Nephron progenitor cell (in vitro differentiated cells): ENCODE measurements around the gene CENPN.

ENCODE experiments used
- DNase-seq: peaks from one replicate; pipeline ENCODE4 v3.0.0; 2021
- H3K27ac Mint-ChIP-seq: 2 replicates; pipeline ENCODE4 v1.8.0; 2021; ENCODE audit warnings: mild to moderate bottlenecking, moderate library complexity, mixed read lengths
- H3K27me3 Mint-ChIP-seq: 2 replicates; pipeline ENCODE4 v1.8.0; 2021; ENCODE audit warnings: mild to moderate bottlenecking, low read depth, mixed read lengths; ENCODE audit not compliant: poor library complexity
- H3K36me3 Mint-ChIP-seq: 2 replicates; pipeline ENCODE4 v1.8.0; 2021; ENCODE audit warnings: low read depth, mixed read lengths
- H3K4me1 Mint-ChIP-seq: 2 replicates; pipeline ENCODE4 v1.8.0; 2021; ENCODE audit warnings: mixed read lengths
- H3K4me3 Mint-ChIP-seq: 2 replicates; pipeline ENCODE4 v1.8.0; 2021; ENCODE audit warnings: mild to moderate bottlenecking, moderate library complexity, mixed read lengths
- H3K9me3 Mint-ChIP-seq: 2 replicates; pipeline ENCODE4 v1.8.0; 2021; ENCODE audit warnings: mild to moderate bottlenecking, moderate library complexity, mixed read lengths
- CTCF ChIP-seq: fragments of 200-600 bp; sonication (generic); IDR thresholded peaks from 2 replicates; pipeline ENCODE4 v1.5.0; 2021; ENCODE audit warnings: antibody characterized with exemption

The CENPN gene

GRCh38 chr16:81035398-81035974 is 28.5 kb downstream of the CENPN start, which contains the start of gene ATMIN:
ATMIN (plus strand) TSS chr16:81035842; CDS start chr16:81035871, 29 bp downstream.
- DNase-seq = peak; percentile 92
- peak; percentile 81 for TF ChIP-seq CTCF
- H3K4me3 Mint-ChIP-seq = peak within 1 kb of the TSS; percentile 90

GRCh38 chr16:81035975-81036750 is 29.1 kb downstream of the CENPN start:
- Mint-ChIP-seq H3K9me3 (peaks cover 6% of the 10 kb centered on the region), H3K27me3 (no peaks in the 10 kb centered on the region), H3K36me3 (peaks cover 52% of the 10 kb centered on the region), H3K4me1 (peaks cover 24% of the 10 kb centered on the region), H3K27ac (no peak overlapping the region), H3K4me3 (peak overlapping the region; percentile 90)
- DNase-seq = peak; percentile 54
- no peak for TF ChIP-seq CTCF

More at GRCh38 chr16:81035398-81035974, 28.5 kb downstream of the CENPN start, which contains the start of gene ATMIN:
- peaks cover 48% of the 10 kb centered on the region for H3K36me3 Mint-ChIP-seq
- no peaks in the 10 kb centered on the region for H3K27me3 Mint-ChIP-seq
- H3K9me3 Mint-ChIP-seq = peaks cover 6% of the 10 kb centered on the region
- no peak within 1 kb of the TSS for H3K27ac Mint-ChIP-seq
- H3K4me1 Mint-ChIP-seq = peaks cover 24% of the 10 kb centered on the region

- TF ChIP-seq CTCF = no peak
- Mint-ChIP-seq H3K27ac (no peak overlapping the region), H3K36me3 (peaks cover 55% of the 10 kb centered on the region), H3K4me3 (peak overlapping the region; percentile 90), H3K9me3 (peaks cover 6% of the 10 kb centered on the region), H3K27me3 (no peaks in the 10 kb centered on the region), H3K4me1 (peaks cover 24% of the 10 kb centered on the region)
- DNase-seq = no peak
Observed at GRCh38 chr16:81036751-81037350, 29.8 kb downstream of the CENPN start.

- Mint-ChIP-seq H3K27ac (peak overlapping the region; percentile 9), H3K36me3 (peaks cover 70% of the 10 kb centered on the region), H3K4me1 (peaks cover 24% of the 10 kb centered on the region), H3K4me3 (no peak overlapping the region), H3K9me3 (no peaks in the 10 kb centered on the region), H3K27me3 (no peaks in the 10 kb centered on the region)
- no peak for TF ChIP-seq CTCF
- DNase-seq = no peak
Observed at GRCh38 chr16:81040131-81040530, 33.1 kb downstream of the CENPN start.

GRCh38 chr16:81040842-81041241 is 33.8 kb downstream of the CENPN start:
- Mint-ChIP-seq H3K4me3 (no peak overlapping the region), H3K27me3 (no peaks in the 10 kb centered on the region), H3K36me3 (peaks cover 77% of the 10 kb centered on the region), H3K9me3 (no peaks in the 10 kb centered on the region), H3K4me1 (peaks cover 24% of the 10 kb centered on the region), H3K27ac (peak overlapping the region; percentile 2)
- DNase-seq = no peak
- no peak for TF ChIP-seq CTCF
